ENCODE results near the gene EIF2S1. TPM values are rescaled to one million over a fixed set of nuclear protein-coding genes. Genes with fewer than 3 reads are reported as not detected.

Gene EIF2S1
- total and polyA plus RNA-seq, 4 donors, result 32.3 to 84.6 (median 70.1) TPM

DNA sequence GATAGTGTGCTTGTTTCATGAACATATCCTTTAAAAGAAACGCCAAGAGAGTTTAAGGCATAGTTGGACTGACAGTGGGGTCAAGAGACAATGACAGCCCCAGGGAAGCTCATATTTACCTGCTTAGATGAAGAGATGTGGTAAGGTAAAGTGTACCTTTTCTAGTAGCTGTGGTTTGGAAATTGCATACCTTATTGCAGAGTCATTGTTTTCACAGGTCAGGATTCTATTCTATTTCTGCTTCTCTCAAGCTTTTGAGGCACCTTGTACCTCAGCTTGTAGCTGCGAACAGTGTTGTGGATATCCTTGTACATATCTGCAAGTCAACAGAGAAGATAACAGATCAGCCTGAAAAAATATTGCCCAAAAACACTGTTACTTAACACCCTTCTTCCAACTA is 48.3 kb upstream of the EIF2S1 start:
- H3K9me3 ChIP-seq (ENCODE audit: control insufficient read depth in 4 of 4, low read length in 3 of 4), result no peaks in the 10 kb centered on the region
- no peaks in the 10 kb centered on the region for H3K27me3 ChIP-seq (ENCODE audit: control insufficient read depth in 4 of 4, insufficient read depth in 4 of 4, low read length in 3 of 4)
- WGBS, result 93% methylated on average over 2 of the region's 2 CpGs
- TF ChIP-seq RXRA (IDR thresholded peaks at IDR 0.05) (no peak), MAX (IDR thresholded peaks at IDR 0.05) (no peak), GABPA (IDR thresholded peaks at IDR 0.05 in 1 of 2, conservative IDR thresholded peaks at IDR 0.05 in 1 of 2) (no peak), TAF1 (conservative IDR thresholded peaks at IDR 0.05) (no peak), RAD21 (IDR thresholded peaks at IDR 0.05) (no peak), HNF4G (IDR thresholded peaks at IDR 0.05) (no peak), NR2F2 (IDR thresholded peaks at IDR 0.05) (no peak)
- TF ChIP-seq, protein P1, sequence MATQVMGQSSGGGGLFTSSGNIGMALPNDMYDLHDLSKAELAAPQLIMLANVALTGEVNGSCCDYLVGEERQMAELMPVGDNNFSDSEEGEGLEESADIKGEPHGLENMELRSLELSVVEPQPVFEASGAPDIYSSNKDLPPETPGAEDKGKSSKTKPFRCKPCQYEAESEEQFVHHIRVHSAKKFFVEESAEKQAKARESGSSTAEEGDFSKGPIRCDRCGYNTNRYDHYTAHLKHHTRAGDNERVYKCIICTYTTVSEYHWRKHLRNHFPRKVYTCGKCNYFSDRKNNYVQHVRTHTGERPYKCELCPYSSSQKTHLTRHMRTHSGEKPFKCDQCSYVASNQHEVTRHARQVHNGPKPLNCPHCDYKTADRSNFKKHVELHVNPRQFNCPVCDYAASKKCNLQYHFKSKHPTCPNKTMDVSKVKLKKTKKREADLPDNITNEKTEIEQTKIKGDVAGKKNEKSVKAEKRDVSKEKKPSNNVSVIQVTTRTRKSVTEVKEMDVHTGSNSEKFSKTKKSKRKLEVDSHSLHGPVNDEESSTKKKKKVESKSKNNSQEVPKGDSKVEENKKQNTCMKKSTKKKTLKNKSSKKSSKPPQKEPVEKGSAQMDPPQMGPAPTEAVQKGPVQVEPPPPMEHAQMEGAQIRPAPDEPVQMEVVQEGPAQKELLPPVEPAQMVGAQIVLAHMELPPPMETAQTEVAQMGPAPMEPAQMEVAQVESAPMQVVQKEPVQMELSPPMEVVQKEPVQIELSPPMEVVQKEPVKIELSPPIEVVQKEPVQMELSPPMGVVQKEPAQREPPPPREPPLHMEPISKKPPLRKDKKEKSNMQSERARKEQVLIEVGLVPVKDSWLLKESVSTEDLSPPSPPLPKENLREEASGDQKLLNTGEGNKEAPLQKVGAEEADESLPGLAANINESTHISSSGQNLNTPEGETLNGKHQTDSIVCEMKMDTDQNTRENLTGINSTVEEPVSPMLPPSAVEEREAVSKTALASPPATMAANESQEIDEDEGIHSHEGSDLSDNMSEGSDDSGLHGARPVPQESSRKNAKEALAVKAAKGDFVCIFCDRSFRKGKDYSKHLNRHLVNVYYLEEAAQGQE (IDR thresholded peaks at IDR 0.05), result no peak
- no peak for DNase-seq (ENCODE audit: low spot score)
- H3K4me1 ChIP-seq (ENCODE audit: control insufficient read depth in 4 of 4, insufficient read depth in 4 of 4, low read length in 3 of 4), result peaks cover 0 to 11% (median 0%) of the 10 kb centered on the region in 4 donors
- no peak overlapping the region for H3K9ac ChIP-seq (ENCODE audit: low read depth in 1 of 2, low read length in 2 of 2)
- no peak overlapping the region for H3K4me3 ChIP-seq (ENCODE audit: low read depth in 1 of 3, low read length in 3 of 3)
- H3K36me3 ChIP-seq (ENCODE audit: control insufficient read depth in 4 of 4, insufficient read depth in 3 of 4, low read depth in 1 of 4, low read length in 3 of 4), result peaks cover 0 to 15% (median 2%) of the 10 kb centered on the region in 4 donors
- no peak overlapping the region for H3K27ac ChIP-seq (ENCODE audit: low read depth in 1 of 2, low read length in 2 of 2)

GRCh38 chr14:67313153-67313552 is 47.0 kb upstream of the EIF2S1 start:
- H3K4me3 ChIP-seq (ENCODE audit: low read depth in 1 of 3, low read length in 3 of 3), result no peak overlapping the region
- H3K9ac ChIP-seq (ENCODE audit: low read depth in 1 of 2, low read length in 2 of 2), result no peak overlapping the region
- no peak overlapping the region for H3K27ac ChIP-seq (ENCODE audit: low read depth in 1 of 2, low read length in 2 of 2)
- no peaks in the 10 kb centered on the region for H3K9me3 ChIP-seq (ENCODE audit: control insufficient read depth in 4 of 4, low read length in 3 of 4)
- no peaks in the 10 kb centered on the region for H3K27me3 ChIP-seq (ENCODE audit: control insufficient read depth in 4 of 4, insufficient read depth in 4 of 4, low read length in 3 of 4)
- no peak for DNase-seq (ENCODE audit: low spot score)
- H3K36me3 ChIP-seq (ENCODE audit: control insufficient read depth in 4 of 4, insufficient read depth in 3 of 4, low read depth in 1 of 4, low read length in 3 of 4), result peaks cover 0 to 18% (median 5%) of the 10 kb centered on the region in 4 donors
- whole genome bisulfite sequencing, result 51% methylated on average over 1 of the region's 1 CpG
- no peak for TF ChIP-seq SP1 (IDR thresholded peaks at IDR 0.05)
- peaks cover 0 to 11% (median 0%) of the 10 kb centered on the region in 4 donors for H3K4me1 ChIP-seq (ENCODE audit: control insufficient read depth in 4 of 4, insufficient read depth in 4 of 4, low read length in 3 of 4)

GRCh38 chr14:67317822-67318221 is 42.3 kb upstream of the EIF2S1 start:
- TF ChIP-seq, protein P2, sequence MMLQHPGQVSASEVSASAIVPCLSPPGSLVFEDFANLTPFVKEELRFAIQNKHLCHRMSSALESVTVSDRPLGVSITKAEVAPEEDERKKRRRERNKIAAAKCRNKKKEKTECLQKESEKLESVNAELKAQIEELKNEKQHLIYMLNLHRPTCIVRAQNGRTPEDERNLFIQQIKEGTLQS (IDR thresholded peaks at IDR 0.05), result no peak
- TF ChIP-seq GABPA (IDR thresholded peaks at IDR 0.05 in 1 of 2, conservative IDR thresholded peaks at IDR 0.05 in 1 of 2) (no peak), MAX (IDR thresholded peaks at IDR 0.05) (no peak), FOXA2 (IDR thresholded peaks at IDR 0.05) (no peak), JUND (IDR thresholded peaks at IDR 0.05) (no peak), TAF1 (conservative IDR thresholded peaks at IDR 0.05) (no peak), HNF4G (IDR thresholded peaks at IDR 0.05) (no peak), RAD21 (IDR thresholded peaks at IDR 0.05) (no peak), NR2F2 (IDR thresholded peaks at IDR 0.05) (no peak), FOXA1 (IDR thresholded peaks at IDR 0.05) (no peak), RXRA (IDR thresholded peaks at IDR 0.05) (no peak)
- TF ChIP-seq, protein P1 (IDR thresholded peaks at IDR 0.05), result no peak
- TF ChIP-seq, protein P3, sequence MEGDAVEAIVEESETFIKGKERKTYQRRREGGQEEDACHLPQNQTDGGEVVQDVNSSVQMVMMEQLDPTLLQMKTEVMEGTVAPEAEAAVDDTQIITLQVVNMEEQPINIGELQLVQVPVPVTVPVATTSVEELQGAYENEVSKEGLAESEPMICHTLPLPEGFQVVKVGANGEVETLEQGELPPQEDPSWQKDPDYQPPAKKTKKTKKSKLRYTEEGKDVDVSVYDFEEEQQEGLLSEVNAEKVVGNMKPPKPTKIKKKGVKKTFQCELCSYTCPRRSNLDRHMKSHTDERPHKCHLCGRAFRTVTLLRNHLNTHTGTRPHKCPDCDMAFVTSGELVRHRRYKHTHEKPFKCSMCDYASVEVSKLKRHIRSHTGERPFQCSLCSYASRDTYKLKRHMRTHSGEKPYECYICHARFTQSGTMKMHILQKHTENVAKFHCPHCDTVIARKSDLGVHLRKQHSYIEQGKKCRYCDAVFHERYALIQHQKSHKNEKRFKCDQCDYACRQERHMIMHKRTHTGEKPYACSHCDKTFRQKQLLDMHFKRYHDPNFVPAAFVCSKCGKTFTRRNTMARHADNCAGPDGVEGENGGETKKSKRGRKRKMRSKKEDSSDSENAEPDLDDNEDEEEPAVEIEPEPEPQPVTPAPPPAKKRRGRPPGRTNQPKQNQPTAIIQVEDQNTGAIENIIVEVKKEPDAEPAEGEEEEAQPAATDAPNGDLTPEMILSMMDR (IDR thresholded peaks at IDR 0.05; ENCODE audit: low read depth, low read length, missing input control), result no peak
- Histone ChIP-seq H3K27me3 (ENCODE audit: control insufficient read depth in 4 of 4, insufficient read depth in 4 of 4, low read length in 3 of 4) (no peaks in the 10 kb centered on the region), H3K36me3 (ENCODE audit: control insufficient read depth in 4 of 4, insufficient read depth in 3 of 4, low read depth in 1 of 4, low read length in 3 of 4) (peaks cover 4 to 29% (median 21%) of the 10 kb centered on the region in 4 donors), H3K9ac (ENCODE audit: low read depth in 1 of 2, low read length in 2 of 2) (no peak overlapping the region), H3K4me3 (ENCODE audit: low read depth in 1 of 3, low read length in 3 of 3) (no peak overlapping the region), H3K9me3 (ENCODE audit: control insufficient read depth in 4 of 4, low read length in 3 of 4) (no peaks in the 10 kb centered on the region), H3K27ac (ENCODE audit: low read depth in 1 of 2, low read length in 2 of 2) (no peak overlapping the region), H3K4me1 (ENCODE audit: control insufficient read depth in 4 of 4, insufficient read depth in 4 of 4, low read length in 3 of 4) (no peaks in the 10 kb centered on the region)
- 87% methylated on average over 1 of the region's 1 CpG for WGBS
- DNase-seq (ENCODE audit: low spot score), result no peak

Data from liver (tissue), 9 donors.